LNCaP clone FGC (cell line): Measurements from ENCODE around the gene LPP.

ENCODE experiments used
- DNase-seq: peaks from one replicate; pipeline ENCODE4 v3.0.0-alpha.2; 2011; ENCODE audit warnings: low read depth
- H3K4me3 ChIP-seq: 2 replicates; pipeline ENCODE4 v1.5.1; 2011; ENCODE audit warnings: mild to moderate bottlenecking, low read depth, low read length, control low read depth
- TF ChIP-seq, protein P1 (sequence below): IDR thresholded peaks from 2 replicates; pipeline ENCODE4 v1.5.1; 2012; ENCODE audit warnings: mild to moderate bottlenecking; ENCODE audit not compliant: control insufficient read depth, insufficient read depth; ENCODE audit errors: extremely low read depth

Gene LPP

DNA sequence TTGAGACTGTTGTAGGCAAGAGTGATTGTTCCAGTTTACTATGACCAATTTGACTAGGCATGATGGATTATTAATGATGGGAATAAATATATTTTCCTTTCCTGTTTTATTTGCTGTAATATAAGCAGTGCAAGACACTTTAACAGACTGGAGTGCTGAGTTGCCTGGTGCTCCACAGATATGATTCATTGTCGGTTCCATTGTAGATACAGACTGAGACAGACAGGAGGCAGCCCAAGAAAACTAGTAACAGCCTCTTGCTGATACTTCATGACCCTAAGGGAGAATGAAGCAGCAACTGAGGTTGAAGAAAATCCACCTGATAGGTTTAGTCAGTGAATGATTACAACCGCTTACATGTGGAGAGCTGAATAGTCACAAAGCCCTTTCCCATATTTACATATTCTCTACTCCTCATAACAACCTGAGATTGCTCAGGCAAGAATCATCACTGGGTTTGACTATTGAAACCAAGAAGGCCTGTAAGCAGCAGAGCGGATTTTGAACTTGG lies 782.7 kb downstream of the LPP start:
- no peak overlapping the region for H3K4me3 ChIP-seq
- no peak for DNase-seq
- TF ChIP-seq, protein P1, sequence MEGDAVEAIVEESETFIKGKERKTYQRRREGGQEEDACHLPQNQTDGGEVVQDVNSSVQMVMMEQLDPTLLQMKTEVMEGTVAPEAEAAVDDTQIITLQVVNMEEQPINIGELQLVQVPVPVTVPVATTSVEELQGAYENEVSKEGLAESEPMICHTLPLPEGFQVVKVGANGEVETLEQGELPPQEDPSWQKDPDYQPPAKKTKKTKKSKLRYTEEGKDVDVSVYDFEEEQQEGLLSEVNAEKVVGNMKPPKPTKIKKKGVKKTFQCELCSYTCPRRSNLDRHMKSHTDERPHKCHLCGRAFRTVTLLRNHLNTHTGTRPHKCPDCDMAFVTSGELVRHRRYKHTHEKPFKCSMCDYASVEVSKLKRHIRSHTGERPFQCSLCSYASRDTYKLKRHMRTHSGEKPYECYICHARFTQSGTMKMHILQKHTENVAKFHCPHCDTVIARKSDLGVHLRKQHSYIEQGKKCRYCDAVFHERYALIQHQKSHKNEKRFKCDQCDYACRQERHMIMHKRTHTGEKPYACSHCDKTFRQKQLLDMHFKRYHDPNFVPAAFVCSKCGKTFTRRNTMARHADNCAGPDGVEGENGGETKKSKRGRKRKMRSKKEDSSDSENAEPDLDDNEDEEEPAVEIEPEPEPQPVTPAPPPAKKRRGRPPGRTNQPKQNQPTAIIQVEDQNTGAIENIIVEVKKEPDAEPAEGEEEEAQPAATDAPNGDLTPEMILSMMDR, result no peak

DNA sequence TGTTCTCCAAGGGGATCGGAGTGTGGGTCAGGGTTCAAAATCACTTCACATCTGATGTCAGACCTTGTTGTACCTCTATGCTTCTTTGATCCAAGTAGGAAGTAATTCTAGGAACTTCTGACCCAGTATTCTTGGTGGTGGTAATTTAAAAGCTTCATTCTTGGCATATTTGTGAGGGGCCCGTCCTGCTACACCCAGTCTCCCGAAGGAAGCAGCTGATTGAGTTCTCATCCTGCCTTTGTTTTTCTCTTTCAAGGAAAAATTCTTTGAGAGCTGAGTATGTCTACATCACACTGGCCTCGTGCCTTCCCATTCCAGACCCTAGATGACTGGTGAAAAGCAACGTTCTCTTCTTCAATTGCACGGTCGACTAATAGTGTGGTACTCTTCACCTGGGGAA lies 783.4 kb downstream of the LPP start:
- no peak overlapping the region for H3K4me3 ChIP-seq
- TF ChIP-seq, protein P1, result no peak
- DNase-seq, result no peak

DNA sequence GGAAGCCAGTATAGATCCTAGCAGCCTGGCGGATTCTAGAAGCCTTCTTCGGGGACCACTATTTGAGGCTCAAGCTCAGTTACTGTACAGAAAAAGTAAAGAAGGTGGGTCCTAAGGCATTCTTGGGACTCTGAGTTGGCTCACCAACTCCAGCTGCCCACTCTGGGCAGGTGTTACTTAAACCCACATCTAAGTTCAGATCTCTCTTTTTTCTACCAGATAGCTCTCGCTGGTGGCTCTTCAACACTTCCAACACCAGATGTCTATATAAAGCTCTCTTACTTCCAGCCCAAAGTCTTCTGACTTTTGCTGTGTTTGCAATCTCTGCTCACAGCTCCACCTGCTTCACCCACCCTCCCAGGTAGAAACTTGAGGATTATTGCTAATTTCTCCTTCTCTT lies 785.0 kb downstream of the LPP start:
- no peak for DNase-seq
- no peak overlapping the region for H3K4me3 ChIP-seq
- TF ChIP-seq, protein P1, result no peak

DNA sequence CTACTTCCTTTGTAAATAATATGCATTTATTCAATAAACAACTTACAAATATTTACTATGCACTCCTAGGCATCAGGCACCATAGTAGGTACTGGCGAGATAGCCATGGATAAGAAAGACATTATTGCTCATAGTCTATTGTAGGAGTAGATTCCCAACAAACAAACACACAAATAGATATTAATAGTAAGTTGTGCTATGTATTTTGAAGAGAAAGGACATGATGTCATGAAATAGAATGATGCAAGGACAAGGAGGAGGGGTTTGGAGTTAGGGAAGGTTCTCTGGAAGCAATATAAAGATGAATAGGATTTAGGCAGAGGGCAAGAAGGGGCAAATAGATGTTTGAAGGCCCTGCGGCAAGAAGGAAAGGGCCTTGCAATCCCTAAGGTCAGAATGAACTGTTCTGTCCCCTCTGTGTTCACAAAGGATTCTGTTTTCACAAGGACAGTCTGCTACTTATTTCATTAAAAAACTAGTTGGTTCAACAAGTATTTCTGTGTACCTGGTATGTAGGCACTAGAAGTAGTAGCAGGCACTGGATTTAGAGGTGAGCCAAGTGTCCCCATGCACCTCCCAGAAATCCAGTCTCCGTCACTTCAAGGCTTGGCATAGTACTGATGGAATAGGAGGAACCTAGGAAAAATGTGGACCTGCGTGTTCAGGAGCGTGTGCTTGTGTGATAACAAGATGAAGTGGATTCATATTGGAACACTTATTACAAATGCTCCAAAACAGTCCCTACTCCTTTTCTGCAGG lies 786.0 kb downstream of the LPP start:
- no peak for DNase-seq
- TF ChIP-seq, protein P1, result no peak
- H3K4me3 ChIP-seq, result no peak overlapping the region
